HG03571 (cell line): Measurements from ENCODE around the gene ATXN1.

Experiments used
- ATAC-seq: cut with Tn5 transposase; IDR thresholded peaks from one replicate; pipeline ENCODE4 v1.9.1; 2021; ENCODE audit not compliant: unreplicated experiment

ATXN1 gene

GRCh38 chr6:16747232-16748024 is 13.8 kb downstream of the ATXN1 start:
- no peak for ATAC-seq

- ATAC-seq: no peak
These were observed 14.4 kb downstream of the ATXN1 start for GRCh38 chr6:16746812-16747211.

GRCh38 chr6:16746401-16746800 is 14.9 kb downstream of the ATXN1 start:
- no peak for ATAC-seq

GRCh38 chr6:16743664-16744210 is 17.5 kb downstream of the ATXN1 start:
- no peak for ATAC-seq

GRCh38 chr6:16742116-16742515 is 19.1 kb downstream of the ATXN1 start:
- no peak for ATAC-seq

- peak; percentile 83 for ATAC-seq
These were observed 19.9 kb downstream of the ATXN1 start for GRCh38 chr6:16741112-16742016.

GRCh38 chr6:16740097-16740496 is 21.2 kb downstream of the ATXN1 start:
- ATAC-seq: no peak

GRCh38 chr6:16739329-16739801 is 21.9 kb downstream of the ATXN1 start:
- ATAC-seq: no peak

- no peak for ATAC-seq
These were observed 23.3 kb downstream of the ATXN1 start for GRCh38 chr6:16737925-16738324.

- ATAC-seq: no peak
These were observed 24.1 kb downstream of the ATXN1 start for GRCh38 chr6:16736856-16737775.

GRCh38 chr6:16735014-16735413 is 26.2 kb downstream of the ATXN1 start:
- ATAC-seq: no peak

- ATAC-seq: no peak
These were observed 28.2 kb downstream of the ATXN1 start for GRCh38 chr6:16733085-16733484.

GRCh38 chr6:16731478-16732051 is 29.7 kb downstream of the ATXN1 start:
- ATAC-seq: peak; percentile 97

GRCh38 chr6:16730738-16731477 is 30.4 kb downstream of the ATXN1 start:
- ATAC-seq: no peak

GRCh38 chr6:16729744-16730143 is 31.5 kb downstream of the ATXN1 start:
- ATAC-seq: no peak

GRCh38 chr6:16729183-16729691 is 32.0 kb downstream of the ATXN1 start:
- no peak for ATAC-seq

GRCh38 chr6:16728513-16729182 is 32.6 kb downstream of the ATXN1 start:
- ATAC-seq: no peak

- ATAC-seq: no peak
These were observed 33.3 kb downstream of the ATXN1 start for GRCh38 chr6:16727996-16728395.
